HAP-1 (cell line): Measurements from ENCODE around the gene KRTAP10-4.
"Not testable (repeated sequence)": the region's sequence is repeated elsewhere in the genome, so short reads cannot be mapped to it uniquely, and the experiment has no call there.

Source experiments
- DNase-seq, 2 experiments: peaks; one replicate each; pipeline ENCODE4 v3.0.0-alpha.2; 2016 to 2020; ENCODE audit warnings: low spot score in 2 of 2
- H3K27me3 ChIP-seq: fragments of 250-450 bp; sonication (Bioruptor Pico); 2 replicates; pipeline ENCODE4 v1.5.1; 2020; ENCODE audit warnings: low read depth, mild to moderate bottlenecking, moderate library complexity
- H3K36me3 ChIP-seq: fragments of 250-450 bp; sonication (Bioruptor Pico); replicated peaks from 2 replicates; pipeline ENCODE4 v1.5.1; 2020; ENCODE audit warnings: mild to moderate bottlenecking
- H3K4me1 ChIP-seq: fragments of 250-450 bp; sonication (Bioruptor Pico); 2 replicates; pipeline ENCODE4 v1.5.1; 2020; ENCODE audit warnings: mild to moderate bottlenecking
- H3K4me3 ChIP-seq: fragments of 250-450 bp; sonication (Bioruptor Pico); 2 replicates; pipeline ENCODE4 v1.5.1; 2020; ENCODE audit warnings: mild to moderate bottlenecking, moderate library complexity
- H3K9me3 ChIP-seq: fragments of 250-450 bp; sonication (Bioruptor Pico); 2 replicates; pipeline ENCODE4 v1.5.1; 2020; ENCODE audit warnings: mild to moderate bottlenecking, moderate library complexity
- in situ Hi-C: fragments of 300-500 bp; cut with MboI; formaldehyde crosslinking; loops from 3 replicates; pipeline ENCODE4 v1.14.3; 2020; ENCODE audit warnings: low sequenced_read_pairs, inconsistent platforms, mixed read lengths

Gene KRTAP10-4

GRCh38 chr21:44544566-44544965, 29.0 kb upstream of the KRTAP10-4 start:
- H3K36me3 ChIP-seq, result no peaks in the 10 kb centered on the region
- in situ Hi-C loops, result no loop called here
- no peak overlapping the region for H3K4me3 ChIP-seq
- H3K27me3 ChIP-seq, result no peaks in the 10 kb centered on the region
- H3K9me3 ChIP-seq, result no peaks in the 10 kb centered on the region
- no peaks in the 10 kb centered on the region for H3K4me1 ChIP-seq
- peak in 1 of 2 experiments; percentile 1 for DNase-seq

GRCh38 chr21:44547656-44548331, 25.7 kb upstream of the KRTAP10-4 start:
- H3K9me3 ChIP-seq, result no peaks in the 10 kb centered on the region
- H3K4me3 ChIP-seq, result no peak overlapping the region
- H3K4me1 ChIP-seq, result no peaks in the 10 kb centered on the region
- in situ Hi-C loops, result no loop called here
- H3K36me3 ChIP-seq, result no peaks in the 10 kb centered on the region
- no peak for DNase-seq
- no peaks in the 10 kb centered on the region for H3K27me3 ChIP-seq

DNA sequence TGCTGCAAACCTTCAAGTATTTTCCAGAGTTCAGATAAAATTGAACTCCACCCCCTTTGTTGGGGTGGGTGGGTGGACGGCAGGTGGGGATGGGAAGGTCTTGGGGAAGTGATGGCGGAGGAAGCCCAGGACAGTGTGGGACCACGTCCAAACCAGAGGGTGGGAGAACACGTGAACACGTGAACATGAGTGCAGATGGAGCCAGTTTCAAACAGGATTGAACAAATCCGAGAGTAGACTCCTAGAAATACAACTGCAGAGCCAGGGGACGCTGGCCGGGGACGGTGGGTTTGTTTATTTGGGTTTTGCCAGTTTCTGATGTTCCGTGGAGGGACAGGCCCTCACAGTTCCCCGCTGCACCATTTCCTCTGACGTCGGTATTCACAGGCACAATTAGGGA, 25.1 kb upstream of the KRTAP10-4 start:
- in situ Hi-C loops, result no loop called here
- H3K9me3 ChIP-seq, result no peaks in the 10 kb centered on the region
- DNase-seq, result no peak
- H3K4me3 ChIP-seq, result no peak overlapping the region
- H3K4me1 ChIP-seq, result no peaks in the 10 kb centered on the region
- H3K36me3 ChIP-seq, result no peaks in the 10 kb centered on the region
- peaks cover 4% of the 10 kb centered on the region; the same call in 1 of the 2 replicates for H3K27me3 ChIP-seq

GRCh38 chr21:44548922-44549321, 24.6 kb upstream of the KRTAP10-4 start:
- Histone ChIP-seq H3K36me3 (no peaks in the 10 kb centered on the region), H3K4me1 (no peaks in the 10 kb centered on the region), H3K9me3 (no peaks in the 10 kb centered on the region), H3K27me3 (peaks cover 7% of the 10 kb centered on the region; the same call in 1 of the 2 replicates), H3K4me3 (no peak overlapping the region)
- in situ Hi-C loops, result no loop called here
- no peak for DNase-seq

GRCh38 chr21:44549525-44550211, 23.9 kb upstream of the KRTAP10-4 start:
- H3K9me3 ChIP-seq, result no peaks in the 10 kb centered on the region
- peaks cover 12% of the 10 kb centered on the region for H3K27me3 ChIP-seq
- peak in 1 of 2 experiments; percentile 3 for DNase-seq
- in situ Hi-C loops, result no loop called here
- H3K4me1 ChIP-seq, result no peaks in the 10 kb centered on the region
- no peaks in the 10 kb centered on the region for H3K36me3 ChIP-seq
- H3K4me3 ChIP-seq, result no peak overlapping the region

GRCh38 chr21:44550285-44550684, 23.2 kb upstream of the KRTAP10-4 start:
- in situ Hi-C loops, H3K36me3 ChIP-seq, H3K4me1 ChIP-seq, H3K9me3 ChIP-seq, H3K4me3 ChIP-seq: not testable (repeated sequence)
- DNase-seq, result peak in 1 of 2 experiments; percentile 1
- H3K27me3 ChIP-seq, result peaks cover 17% of the 10 kb centered on the region

GRCh38 chr21:44550807-44551206, 22.7 kb upstream of the KRTAP10-4 start:
- peaks cover 17% of the 10 kb centered on the region for H3K27me3 ChIP-seq
- in situ Hi-C loops, result no loop called here
- H3K9me3 ChIP-seq, result no peaks in the 10 kb centered on the region
- no peaks in the 10 kb centered on the region for H3K36me3 ChIP-seq
- H3K4me1 ChIP-seq, result no peaks in the 10 kb centered on the region
- DNase-seq, result peak in 1 of 2 experiments; percentile 1
- H3K4me3 ChIP-seq, result no peak overlapping the region

- Histone ChIP-seq H3K27me3 (peaks cover 18% of the 10 kb centered on the region), H3K4me1 (no peaks in the 10 kb centered on the region), H3K36me3 (no peaks in the 10 kb centered on the region), H3K4me3 (no peak within 1 kb of the TSS), H3K9me3 (no peaks in the 10 kb centered on the region)
- in situ Hi-C loops, result no loop called here
- peak in 1 of 2 experiments; percentile 4 for DNase-seq
Observed at GRCh38 chr21:44551340-44551961, 22.1 kb upstream of the KRTAP10-4 start, which contains the start of gene KRTAP10-2. TSS of gene KRTAP10-2 (minus strand) at chr21:44551505. CDS start at chr21:44551458, 47 bp downstream.

- Histone ChIP-seq H3K36me3 (no peaks in the 10 kb centered on the region), H3K9me3 (no peaks in the 10 kb centered on the region), H3K4me1 (no peaks in the 10 kb centered on the region), H3K4me3 (no peak overlapping the region), H3K27me3 (peaks cover 24% of the 10 kb centered on the region)
- no peak for DNase-seq
- in situ Hi-C loops, result no loop called here
Observed at GRCh38 chr21:44552136-44552535, 21.4 kb upstream of the KRTAP10-4 start.

DNA sequence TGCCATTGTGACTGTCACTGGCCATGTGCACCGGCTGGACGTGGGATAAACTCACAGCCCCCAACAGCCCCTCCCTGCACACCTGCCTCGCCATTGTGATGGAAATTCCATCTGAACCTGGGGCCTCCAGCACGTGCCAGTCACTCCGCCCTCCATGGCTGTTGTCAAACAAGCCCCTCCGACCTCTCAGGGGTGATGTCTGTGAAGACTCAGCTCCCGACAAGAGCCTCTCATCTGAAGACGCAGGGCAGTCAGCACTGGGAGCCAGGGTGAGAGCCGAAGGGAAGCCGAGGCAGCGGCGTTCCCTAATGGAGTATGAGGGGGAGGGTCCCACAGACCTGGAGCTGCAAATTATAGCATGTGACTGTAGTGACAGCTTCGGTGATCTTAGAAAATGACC, 20.8 kb upstream of the KRTAP10-4 start:
- H3K9me3 ChIP-seq, result no peaks in the 10 kb centered on the region
- no peaks in the 10 kb centered on the region for H3K4me1 ChIP-seq
- peaks cover 25% of the 10 kb centered on the region for H3K27me3 ChIP-seq
- no peak for DNase-seq
- in situ Hi-C loops, result no loop called here
- no peaks in the 10 kb centered on the region for H3K36me3 ChIP-seq
- H3K4me3 ChIP-seq, result no peak overlapping the region

- in situ Hi-C loops, result no loop called here
- DNase-seq, result no peak
- Histone ChIP-seq H3K27me3 (peaks cover 25% of the 10 kb centered on the region), H3K9me3 (no peaks in the 10 kb centered on the region), H3K36me3 (no peaks in the 10 kb centered on the region), H3K4me3 (no peak overlapping the region), H3K4me1 (no peaks in the 10 kb centered on the region)
Observed at GRCh38 chr21:44555200-44555875, 18.2 kb upstream of the KRTAP10-4 start.

DNA sequence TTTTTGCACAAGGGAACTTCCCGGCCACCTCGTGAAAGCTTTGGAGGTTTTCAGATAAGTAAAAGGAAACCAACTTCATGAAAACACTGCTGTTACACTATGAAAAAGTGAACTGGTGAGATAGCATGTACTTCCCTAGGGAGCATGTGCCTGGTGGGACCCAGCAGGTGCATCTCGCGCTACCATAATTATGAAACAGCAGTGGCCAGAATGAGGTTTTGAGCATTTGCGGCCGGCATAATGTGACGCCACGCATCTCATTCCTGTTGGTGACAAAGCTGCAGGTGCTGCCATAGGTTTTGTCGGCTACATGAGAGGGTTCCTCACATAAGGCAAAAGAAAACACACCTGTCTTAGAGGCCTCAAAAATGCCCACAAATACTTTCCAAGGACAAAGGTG, 16.6 kb upstream of the KRTAP10-4 start:
- H3K9me3 ChIP-seq, result no peaks in the 10 kb centered on the region
- H3K27me3 ChIP-seq, result peaks cover 25% of the 10 kb centered on the region
- no peaks in the 10 kb centered on the region for H3K4me1 ChIP-seq
- in situ Hi-C loops, result no loop called here
- H3K36me3 ChIP-seq, result no peaks in the 10 kb centered on the region
- DNase-seq, result no peak
- H3K4me3 ChIP-seq, result no peak overlapping the region

DNA sequence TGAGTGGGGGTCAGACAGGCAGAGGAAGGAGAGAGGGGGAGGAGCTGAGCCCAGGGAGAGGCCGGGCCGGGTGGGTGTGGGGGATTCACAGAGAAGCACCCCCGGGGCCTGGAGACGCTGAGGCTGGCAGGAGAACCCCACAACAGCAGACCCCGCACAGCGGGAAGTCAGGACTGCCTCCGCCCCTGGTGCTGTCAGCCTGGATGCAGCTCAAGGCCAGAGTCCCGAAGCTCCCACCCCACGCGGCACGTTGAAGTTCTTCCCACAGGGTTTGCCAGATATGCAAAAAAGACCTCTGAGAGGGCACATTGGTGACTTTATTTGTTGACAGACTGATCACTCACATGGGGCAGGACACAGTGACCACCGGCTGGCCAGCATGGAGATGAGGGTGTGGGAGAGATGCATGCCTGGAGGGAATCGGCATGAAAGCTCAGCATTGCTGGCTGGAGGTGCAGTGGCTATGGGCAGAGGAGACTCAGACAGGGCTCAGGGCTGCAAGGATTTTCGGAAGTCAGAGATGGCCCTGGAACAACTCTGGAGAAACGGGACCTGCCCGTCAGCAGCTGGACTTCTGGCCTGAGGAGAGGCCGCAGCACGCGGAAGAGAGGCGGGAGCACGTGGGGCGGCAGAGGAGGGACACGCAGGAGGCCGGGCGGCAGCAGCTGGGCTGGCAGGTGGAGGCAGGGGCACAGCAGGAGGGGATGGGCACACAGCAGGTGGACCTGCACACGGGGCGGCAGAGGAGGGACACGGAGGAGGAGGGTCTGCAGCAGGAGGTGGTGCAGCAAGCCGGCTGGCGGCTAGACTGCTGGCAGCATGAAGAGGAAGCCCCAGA, 15.8 kb upstream of the KRTAP10-4 start:
- no peaks in the 10 kb centered on the region for H3K36me3 ChIP-seq
- H3K27me3 ChIP-seq, result peaks cover 25% of the 10 kb centered on the region
- H3K9me3 ChIP-seq, result no peaks in the 10 kb centered on the region
- H3K4me3 ChIP-seq, result no peak overlapping the region
- H3K4me1 ChIP-seq, result no peaks in the 10 kb centered on the region
- no peak for DNase-seq
- in situ Hi-C loops, result no loop called here
